GM15510 (cell line): Measurements from ENCODE around the gene CLCNKB.

Experiments used
- POLR2A ChIP-seq: IDR thresholded peaks from 3 replicates; pipeline ENCODE4 v1.6.1; 2011; ENCODE audit warnings: borderline replicate concordance; ENCODE audit not compliant: insufficient read length; ENCODE audit errors: extremely low read depth

CLCNKB gene

GRCh38 chr1:16093611-16094010 lies 50.0 kb downstream of the CLCNKB start:
- no peak for TF ChIP-seq POLR2A

- no peak for TF ChIP-seq POLR2A
These were observed 51.0 kb downstream of the CLCNKB start for GRCh38 chr1:16094453-16095158.

GRCh38 chr1:16095447-16095846 lies 51.9 kb downstream of the CLCNKB start:
- no peak for TF ChIP-seq POLR2A

- no peak for TF ChIP-seq POLR2A
These were observed 55.8 kb downstream of the CLCNKB start for GRCh38 chr1:16099412-16099811.

- no peak for TF ChIP-seq POLR2A
These were observed 58.0 kb downstream of the CLCNKB start for GRCh38 chr1:16101623-16102022.
